ENCODE data around the gene PAK1IP1.
A peak's percentile ranks its signal among the peaks of the same experiment; 100 is the strongest.
"Not testable (repeated sequence)": the region's sequence is repeated elsewhere in the genome, so short reads cannot be mapped to it uniquely, and the experiment has no call there.

The PAK1IP1 gene

GRCh38 chr6:10694302-10695085, at the start of gene PAK1IP1, which contains the start of gene C6orf52:
Gene PAK1IP1, plus strand, starts transcription at chr6:10694972. Its CDS starts 14 bp downstream, at chr6:10694986.
Gene C6orf52, minus strand, starts transcription at chr6:10694616. Its CDS starts 7,066 bp downstream, at chr6:10687550.
- peak; percentile 94 for DNase-seq

GRCh38 chr6:10655508-10656055, 39.2 kb upstream of the PAK1IP1 start:
- no peak for DNase-seq

GRCh38 chr6:10658910-10659698, 35.7 kb upstream of the PAK1IP1 start:
- no peak for DNase-seq

GRCh38 chr6:10659699-10660348, 34.9 kb upstream of the PAK1IP1 start:
- DNase-seq = peak; percentile 1

GRCh38 chr6:10660431-10661191, 34.2 kb upstream of the PAK1IP1 start:
- DNase-seq = not testable (repeated sequence)

- DNase-seq = no peak
These were observed 32.6 kb upstream of the PAK1IP1 start for GRCh38 chr6:10662207-10662606.

- no peak for DNase-seq
These were observed 32.0 kb upstream of the PAK1IP1 start for GRCh38 chr6:10662742-10663141.

- not testable (repeated sequence) for DNase-seq
These were observed 29.2 kb upstream of the PAK1IP1 start for GRCh38 chr6:10665595-10665994.

- no peak for DNase-seq
These were observed 26.4 kb upstream of the PAK1IP1 start for GRCh38 chr6:10668126-10668917.

- DNase-seq = no peak
These were observed 18.4 kb upstream of the PAK1IP1 start for GRCh38 chr6:10676403-10676802.

- no peak for DNase-seq
These were observed 16.3 kb upstream of the PAK1IP1 start for GRCh38 chr6:10678456-10678855.

GRCh38 chr6:10681795-10682194, 13.0 kb upstream of the PAK1IP1 start:
- no peak for DNase-seq

- DNase-seq = no peak
These were observed 12.3 kb upstream of the PAK1IP1 start for GRCh38 chr6:10682355-10682988.

- DNase-seq = no peak
These were observed 10.2 kb upstream of the PAK1IP1 start for GRCh38 chr6:10684618-10685017.

- no peak for DNase-seq
These were observed 9.5 kb upstream of the PAK1IP1 start for GRCh38 chr6:10685092-10685915.

GRCh38 chr6:10686901-10687300, 7.9 kb upstream of the PAK1IP1 start:
- no peak for DNase-seq

GRCh38 chr6:10687582-10687981, 7.2 kb upstream of the PAK1IP1 start:
- no peak for DNase-seq

- no peak for DNase-seq
These were observed 3.9 kb upstream of the PAK1IP1 start for GRCh38 chr6:10690651-10691445.

GRCh38 chr6:10692965-10693538, 1.7 kb upstream of the PAK1IP1 start:
- DNase-seq = no peak
